Sigmoid colon (tissue), 7 donors: ENCODE results near the gene ELMO1. TPM values are rescaled to one million over a fixed set of nuclear protein-coding genes. Genes with fewer than 3 reads are reported as not detected.

Source experiments
- DNase-seq: peaks from one replicate; pipeline ENCODE4 v3.0.0-alpha.2; 2019
- H3K27ac ChIP-seq, 4 donors: fragments of 200-600 bp; sonication (generic); one replicate each; pipeline ENCODE4 v1.5.1; 2016 to 2019; ENCODE audit warnings: mild to moderate bottlenecking in 1 of 4
- H3K27me3 ChIP-seq, 3 donors: fragments of 200-600 bp; sonication (generic); one replicate each; pipeline ENCODE4 v1.5.1; 2019; ENCODE audit warnings: mild to moderate bottlenecking in 1 of 3
- H3K36me3 ChIP-seq, 4 donors: fragments of 200-600 bp; sonication (generic); one replicate each; pipeline ENCODE4 v1.5.1; 2016 to 2019
- H3K4me1 ChIP-seq, 4 donors: fragments of 200-600 bp; sonication (generic); one replicate each; pipeline ENCODE4 v1.5.1; 2017 to 2019
- H3K4me3 ChIP-seq, 4 donors: fragments of 200-600 bp; sonication (generic); one replicate each; pipeline ENCODE4 v1.5.1; 2017 to 2019; ENCODE audit warnings: mild to moderate bottlenecking in 2 of 4, moderate library complexity in 1 of 4
- H3K9me3 ChIP-seq, 4 donors: fragments of 200-600 bp in 3 of 4; sonication (generic) in 3 of 4; one replicate each; pipeline versions ENCODE4 v1.5.1 to v1.6.1; 2013 to 2019
- EP300 ChIP-seq, 4 donors: sonication (generic); formaldehyde crosslinking; IDR thresholded peaks; one replicate each; pipeline ENCODE4 v1.6.1; 2017; ENCODE audit warnings: antibody characterized with exemption in 4 of 4
- POLR2A ChIP-seq, 2 donors: fragments of 450-650 bp; IDR thresholded peaks; one replicate each; pipeline ENCODE4 v1.6.1; 2016; ENCODE audit warnings: antibody characterized with exemption in 2 of 2, mild to moderate bottlenecking in 2 of 2, moderate library complexity in 2 of 2
- POLR2AphosphoS5 ChIP-seq, 4 donors: sonication (generic); formaldehyde crosslinking; IDR thresholded peaks; one replicate each; pipeline ENCODE4 v1.6.1; 2017; ENCODE audit warnings: antibody characterized with exemption in 4 of 4
- WGBS, 2 donors: extraction: QIAGEN DNeasy Blood & Tissue Kit; methylation state at CpG; one replicate each; pipeline ENCODE4 v1.1.7; 2013; 5-methylcytosine and 5-hydroxymethylcytosine counted together
- intact Hi-C: fragments of 100-400 bp; cut with DNase I; formaldehyde crosslinking; loops from one replicate; pipeline ENCODE4 v1.15.1; 2023
- polyA plus RNA-seq, 3 donors: library from polyadenylated mRNA; stranded (reverse); fragments of 200-250 nt; gene quantifications; one replicate each; pipeline ENCODE4 v1.2.3, GENCODE V29; 2013
- total RNA-seq, 4 donors: library from RNA; depleted of rRNA; stranded (reverse); fragments of >200 nt; gene quantifications; one replicate each; pipeline ENCODE4 v1.1.0, GENCODE V29; 2016
- TF ChIP-seq, protein P1 (sequence below), 4 experiments: fragments of 450-650 bp in 3 of 4; fragments of 200-600 bp in 1 of 4; IDR thresholded peaks; one replicate each; pipeline ENCODE4 v1.5.1; 2016 to 2019; ENCODE audit warnings: antibody characterized with exemption in 4 of 4, mild to moderate bottlenecking in 3 of 4, moderate library complexity in 2 of 4
- donor health status: healthy with polysubstance abuse.
- donor health status: Bipolar disorder and iron deficiency.
- donor health status: healthy.

ELMO1 gene
- total and polyA plus RNA-seq, 7 donors, result 2.3 to 63.1 (median 33.9) TPM

DNA sequence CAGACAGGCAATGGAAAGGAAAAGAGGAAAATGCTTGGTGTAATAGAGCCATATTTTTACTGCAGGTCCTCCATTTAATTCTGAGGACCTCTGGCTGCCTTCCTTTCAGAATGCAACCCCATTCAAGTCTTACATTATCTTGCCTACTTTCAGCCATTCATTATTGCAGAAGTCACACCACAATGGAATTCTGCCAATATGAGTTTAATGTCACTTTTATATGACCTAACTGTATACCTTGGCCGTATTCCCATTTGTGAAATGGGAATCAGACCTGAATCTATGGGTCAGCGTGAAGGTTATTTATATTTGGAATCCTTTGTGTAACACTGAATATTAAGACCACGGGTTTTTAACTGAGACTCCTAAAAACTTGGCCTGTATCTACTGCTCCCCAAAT, 482.6 kb downstream of the ELMO1 start:
- peaks cover 0 to 15% (median 5%) of the 10 kb centered on the region in 4 donors for H3K4me1 ChIP-seq
- no peaks in the 10 kb centered on the region for H3K9me3 ChIP-seq
- no peak for DNase-seq
- 16 to 63% methylated on average over 3 of the region's 3 CpGs for WGBS, 2 donors
- no peaks in the 10 kb centered on the region for H3K27me3 ChIP-seq
- intact Hi-C loops, result no loop called here
- TF ChIP-seq EP300 (IDR thresholded peaks at IDR 0.05), result no peak
- TF ChIP-seq POLR2A (IDR thresholded peaks at IDR 0.05), result no peak
- TF ChIP-seq, protein P1, sequence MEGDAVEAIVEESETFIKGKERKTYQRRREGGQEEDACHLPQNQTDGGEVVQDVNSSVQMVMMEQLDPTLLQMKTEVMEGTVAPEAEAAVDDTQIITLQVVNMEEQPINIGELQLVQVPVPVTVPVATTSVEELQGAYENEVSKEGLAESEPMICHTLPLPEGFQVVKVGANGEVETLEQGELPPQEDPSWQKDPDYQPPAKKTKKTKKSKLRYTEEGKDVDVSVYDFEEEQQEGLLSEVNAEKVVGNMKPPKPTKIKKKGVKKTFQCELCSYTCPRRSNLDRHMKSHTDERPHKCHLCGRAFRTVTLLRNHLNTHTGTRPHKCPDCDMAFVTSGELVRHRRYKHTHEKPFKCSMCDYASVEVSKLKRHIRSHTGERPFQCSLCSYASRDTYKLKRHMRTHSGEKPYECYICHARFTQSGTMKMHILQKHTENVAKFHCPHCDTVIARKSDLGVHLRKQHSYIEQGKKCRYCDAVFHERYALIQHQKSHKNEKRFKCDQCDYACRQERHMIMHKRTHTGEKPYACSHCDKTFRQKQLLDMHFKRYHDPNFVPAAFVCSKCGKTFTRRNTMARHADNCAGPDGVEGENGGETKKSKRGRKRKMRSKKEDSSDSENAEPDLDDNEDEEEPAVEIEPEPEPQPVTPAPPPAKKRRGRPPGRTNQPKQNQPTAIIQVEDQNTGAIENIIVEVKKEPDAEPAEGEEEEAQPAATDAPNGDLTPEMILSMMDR (IDR thresholded peaks at IDR 0.05), result no peak
- no peak for TF ChIP-seq POLR2AphosphoS5 (IDR thresholded peaks at IDR 0.05)
- H3K36me3 ChIP-seq, result no peaks in the 10 kb centered on the region
- H3K4me3 ChIP-seq, result no peak overlapping the region
- no peak overlapping the region for H3K27ac ChIP-seq

DNA sequence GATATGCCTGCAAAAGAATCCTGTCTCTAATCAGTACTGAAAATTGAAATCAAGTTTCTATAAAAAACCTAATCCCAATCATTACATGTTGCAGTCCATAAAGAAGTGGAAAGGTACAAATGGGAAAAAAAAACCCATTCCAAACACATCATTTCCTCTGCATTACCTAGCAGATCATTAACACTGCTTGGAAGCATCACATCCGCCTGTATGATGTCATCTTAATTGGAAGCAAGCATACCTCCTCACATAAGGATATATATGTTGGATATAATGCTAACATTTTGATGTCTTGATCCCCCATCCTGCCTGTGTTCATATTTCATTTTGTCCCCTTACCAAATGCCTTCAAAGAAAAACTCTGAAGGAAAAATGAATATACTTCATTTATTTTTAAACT, 483.0 kb downstream of the ELMO1 start:
- Histone ChIP-seq H3K4me1 (peaks cover 0 to 15% (median 5%) of the 10 kb centered on the region in 4 donors), H3K4me3 (no peak overlapping the region), H3K27me3 (no peaks in the 10 kb centered on the region), H3K27ac (no peak overlapping the region), H3K9me3 (no peaks in the 10 kb centered on the region), H3K36me3 (no peaks in the 10 kb centered on the region)
- intact Hi-C loops, result no loop called here
- no peak for DNase-seq
- no peak for TF ChIP-seq EP300 (IDR thresholded peaks at IDR 0.05)
- no peak for TF ChIP-seq POLR2A (IDR thresholded peaks at IDR 0.05)
- no peak for TF ChIP-seq POLR2AphosphoS5 (IDR thresholded peaks at IDR 0.05)
- TF ChIP-seq, protein P1 (IDR thresholded peaks at IDR 0.05), result no peak
- WGBS, 2 donors, result 41 to 74% methylated on average over 1 of the region's 1 CpG

DNA sequence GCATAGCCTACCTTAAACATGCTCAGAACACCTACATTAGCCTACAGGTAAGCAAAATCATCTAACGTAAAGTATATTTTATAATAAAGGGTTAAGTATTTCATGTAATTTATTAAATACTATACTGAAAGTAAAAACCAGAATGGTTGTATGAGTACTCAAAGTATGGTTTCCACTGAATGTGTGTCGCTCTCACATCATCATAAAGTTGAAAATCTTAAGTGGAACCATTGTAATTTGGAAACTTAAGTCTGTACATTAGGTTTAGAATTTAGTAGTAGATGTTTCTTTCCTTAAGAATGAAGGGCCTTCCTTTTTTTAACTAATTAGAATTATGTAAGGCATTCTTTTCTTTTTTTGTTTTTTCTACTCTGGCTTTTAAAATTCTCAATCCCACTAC, 484.4 kb downstream of the ELMO1 start:
- Histone ChIP-seq H3K36me3 (no peaks in the 10 kb centered on the region), H3K4me3 (no peak overlapping the region), H3K4me1 (peaks cover 0 to 15% (median 5%) of the 10 kb centered on the region in 4 donors), H3K9me3 (no peaks in the 10 kb centered on the region), H3K27ac (no peak overlapping the region), H3K27me3 (no peaks in the 10 kb centered on the region)
- 90 to 91% methylated on average over 2 of the region's 2 CpGs for WGBS, 2 donors
- intact Hi-C loops, result no loop called here
- TF ChIP-seq POLR2AphosphoS5 (IDR thresholded peaks at IDR 0.05), result no peak
- no peak for TF ChIP-seq EP300 (IDR thresholded peaks at IDR 0.05)
- TF ChIP-seq POLR2A (IDR thresholded peaks at IDR 0.05), result no peak
- no peak for DNase-seq

DNA sequence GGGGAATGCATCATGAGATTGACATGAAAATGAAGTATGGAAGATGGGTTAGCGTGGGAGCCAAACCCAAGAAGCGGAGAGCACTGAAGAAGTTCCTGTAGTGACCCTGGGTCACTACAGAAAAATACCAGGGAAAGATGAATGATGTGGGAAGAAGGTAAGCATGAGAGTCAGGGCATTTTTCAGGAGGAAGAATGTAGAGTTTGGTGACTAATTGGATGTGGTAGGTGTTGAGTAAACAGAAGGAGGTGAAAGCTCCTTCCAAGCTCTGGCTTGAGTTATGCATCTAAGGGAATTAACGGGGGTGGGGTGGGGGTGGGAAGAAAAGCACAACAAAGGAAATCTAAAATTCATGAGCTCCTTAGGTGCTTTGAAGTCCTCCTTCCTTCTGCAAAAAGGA, 486.3 kb downstream of the ELMO1 start:
- H3K4me1 ChIP-seq, result peaks cover 0 to 10% (median 2%) of the 10 kb centered on the region in 4 donors
- no peak overlapping the region for H3K4me3 ChIP-seq
- H3K27ac ChIP-seq, result no peak overlapping the region
- DNase-seq, result no peak
- TF ChIP-seq POLR2AphosphoS5 (IDR thresholded peaks at IDR 0.05) (no peak), POLR2A (IDR thresholded peaks at IDR 0.05) (no peak)
- no peaks in the 10 kb centered on the region for H3K36me3 ChIP-seq
- H3K9me3 ChIP-seq, result no peaks in the 10 kb centered on the region
- 83 to 91% methylated on average over 3 of the region's 3 CpGs for WGBS, 2 donors
- intact Hi-C loops, result no loop called here
- no peaks in the 10 kb centered on the region for H3K27me3 ChIP-seq

DNA sequence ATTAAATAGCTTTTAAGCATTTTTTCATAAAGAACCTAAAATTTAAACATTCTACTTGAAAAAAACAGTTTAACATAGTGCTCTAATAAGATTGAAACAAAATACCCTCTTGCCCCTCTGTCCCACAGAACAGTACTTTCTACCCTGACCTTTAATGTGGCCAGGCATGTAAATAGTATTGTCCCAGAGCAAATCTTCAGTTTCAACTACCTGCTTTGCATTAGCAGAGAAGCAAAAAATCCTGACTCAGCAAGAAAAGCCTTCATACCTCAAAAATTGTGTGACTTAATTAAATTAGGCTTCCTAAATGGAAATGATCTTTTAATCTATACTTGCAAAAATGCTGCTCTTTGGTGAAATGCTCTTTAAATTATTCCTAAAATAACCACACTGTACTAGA, 487.0 kb downstream of the ELMO1 start:
- intact Hi-C loops, result no loop called here
- no peak overlapping the region for H3K4me3 ChIP-seq
- no peak for TF ChIP-seq POLR2A (IDR thresholded peaks at IDR 0.05)
- TF ChIP-seq, protein P1 (IDR thresholded peaks at IDR 0.05), result no peak
- no peak for TF ChIP-seq EP300 (IDR thresholded peaks at IDR 0.05)
- no peak for TF ChIP-seq POLR2AphosphoS5 (IDR thresholded peaks at IDR 0.05)
- H3K4me1 ChIP-seq, result peaks cover 0 to 7% (median 2%) of the 10 kb centered on the region in 4 donors
- H3K27ac ChIP-seq, result no peak overlapping the region
- H3K27me3 ChIP-seq, result no peaks in the 10 kb centered on the region
- H3K9me3 ChIP-seq, result no peaks in the 10 kb centered on the region
- no peak for DNase-seq
- no peaks in the 10 kb centered on the region for H3K36me3 ChIP-seq

DNA sequence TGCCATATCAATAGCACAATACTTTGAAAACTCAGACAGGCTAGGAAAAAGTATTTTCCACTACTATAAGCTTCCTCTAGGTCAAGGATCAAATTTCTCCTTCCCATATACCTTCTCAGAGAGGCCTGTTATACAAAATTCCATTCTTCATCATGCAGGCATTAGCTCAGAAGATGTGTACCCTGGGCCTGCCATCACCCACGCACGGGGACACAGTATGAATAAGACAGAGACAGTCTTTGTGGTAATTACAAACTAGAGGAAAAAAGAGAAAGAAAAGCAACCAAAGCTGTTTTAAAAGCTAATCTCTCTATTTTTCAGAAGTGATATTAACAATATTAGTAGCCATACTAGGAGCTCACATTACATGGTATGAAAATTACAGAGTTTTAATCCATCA, 487.6 kb downstream of the ELMO1 start:
- intact Hi-C loops, result no loop called here

More for the DNA sequence above, 487.6 kb downstream of the ELMO1 start:
- Histone ChIP-seq H3K36me3 (no peaks in the 10 kb centered on the region), H3K27me3 (no peaks in the 10 kb centered on the region), H3K9me3 (no peaks in the 10 kb centered on the region), H3K27ac (no peak overlapping the region), H3K4me3 (no peak overlapping the region), H3K4me1 (peaks cover 0 to 7% (median 1%) of the 10 kb centered on the region in 4 donors)
- no peak for DNase-seq
- no peak for TF ChIP-seq POLR2A (IDR thresholded peaks at IDR 0.05)
- TF ChIP-seq EP300 (IDR thresholded peaks at IDR 0.05), result no peak
- TF ChIP-seq, protein P1 (IDR thresholded peaks at IDR 0.05), result no peak
- no peak for TF ChIP-seq POLR2AphosphoS5 (IDR thresholded peaks at IDR 0.05)
- WGBS, 2 donors, result 67 to 95% methylated on average over 2 of the region's 2 CpGs
